ENCODE measurements around the gene AFMID. TPM values are rescaled to one million over a fixed set of nuclear protein-coding genes. Genes with fewer than 3 reads are reported as not detected.
"Not testable (repeated sequence)": the region's sequence is repeated elsewhere in the genome, so short reads cannot be mapped to it uniquely, and the experiment has no call there.

The AFMID gene
- total and polyA plus RNA-seq, 3 donors from 2014 or later, result 36.1 to 82.2 (median 59.4) TPM

GRCh38 chr17:78168242-78168902 is 18.8 kb upstream of the AFMID start, which contains the start of gene SYNGR2:
Gene SYNGR2, plus strand, starts transcription at chr17:78168581. Its CDS starts 36 bp downstream, at chr17:78168617.
- Histone ChIP-seq H3K27ac (peak within 1 kb of the TSS; percentile 77 to 84), H3K9me3 (no peaks in the 10 kb centered on the region), H3K4me1 (peaks cover 24% of the 10 kb centered on the region), H3K36me3 (ENCODE audit: low read depth, missing control alignments) (no peaks in the 10 kb centered on the region), H3K4me3 (peak within 1 kb of the TSS; percentile 74 to 77), H3K27me3 (no peaks in the 10 kb centered on the region)
- peak; percentile 84 for DNase-seq
- no peak for TF ChIP-seq POLR2A (IDR thresholded peaks at IDR 0.05)
- no peak for TF ChIP-seq CTCF (IDR thresholded peaks at IDR 0.05)
- 0% methylated on average over 62 of the region's 84 CpGs; no CpG with 5 or more reads in 1 of the 2 donors for WGBS, 2 donors
- intact Hi-C loops (cut with DNase I; ENCODE audit: low total_unique reads), result no loop called here

- Histone ChIP-seq H3K4me3 (peak overlapping the region; percentile 74 to 77), H3K9me3 (no peaks in the 10 kb centered on the region), H3K36me3 (ENCODE audit: low read depth, missing control alignments) (no peaks in the 10 kb centered on the region), H3K4me1 (peaks cover 32% of the 10 kb centered on the region), H3K27me3 (no peaks in the 10 kb centered on the region), H3K27ac (peak overlapping the region; percentile 77 to 84)
- intact Hi-C loops (cut with DNase I; ENCODE audit: low total_unique reads), result no loop called here
- no peak for TF ChIP-seq CTCF (IDR thresholded peaks at IDR 0.05)
- TF ChIP-seq POLR2A (IDR thresholded peaks at IDR 0.05), result no peak
- 10 to 60% methylated on average over 1 to 28 of the region's 38 CpGs for WGBS, 2 donors
- peak; percentile 82 for DNase-seq
These were observed 18.0 kb upstream of the AFMID start for GRCh38 chr17:78168903-78169793.

DNA sequence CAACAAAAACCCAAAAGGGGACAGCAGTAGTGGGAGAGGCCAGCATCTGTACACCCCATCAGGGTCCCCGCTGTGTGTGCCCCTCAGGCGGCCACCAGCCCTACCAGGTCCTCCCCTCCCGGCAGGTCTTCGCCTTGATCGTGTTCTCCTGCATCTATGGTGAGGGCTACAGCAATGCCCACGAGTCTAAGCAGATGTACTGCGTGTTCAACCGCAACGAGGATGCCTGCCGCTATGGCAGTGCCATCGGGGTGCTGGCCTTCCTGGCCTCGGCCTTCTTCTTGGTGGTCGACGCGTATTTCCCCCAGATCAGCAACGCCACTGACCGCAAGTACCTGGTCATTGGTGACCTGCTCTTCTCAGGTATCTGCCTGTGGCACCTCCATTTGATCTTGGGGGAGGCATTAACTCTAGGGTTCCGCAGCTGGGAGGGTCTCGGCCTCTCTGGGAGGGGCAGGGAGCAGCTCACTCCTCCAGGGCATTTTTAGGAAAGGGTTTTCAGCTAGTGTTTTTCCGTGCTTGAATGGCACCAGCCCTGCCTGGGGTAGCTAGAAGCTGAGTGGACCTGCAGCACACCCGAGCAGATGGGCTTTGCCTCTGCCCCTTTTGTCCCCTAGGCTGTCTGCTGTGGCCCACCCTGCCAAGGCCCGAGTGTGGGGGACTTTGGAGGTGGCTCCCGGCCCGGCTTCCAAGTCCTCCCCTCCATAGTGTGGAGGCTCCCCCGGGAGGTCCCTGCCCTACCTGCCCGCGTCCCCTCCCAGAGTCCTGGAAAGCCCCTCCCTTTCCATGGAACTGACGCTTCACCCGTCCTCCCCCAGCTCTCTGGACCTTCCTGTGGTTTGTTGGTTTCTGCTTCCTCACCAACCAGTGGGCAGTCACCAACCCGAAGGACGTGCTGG is 16.2 kb upstream of the AFMID start:
- Histone ChIP-seq H3K4me1 (peaks cover 49% of the 10 kb centered on the region), H3K4me3 (no peak overlapping the region), H3K27ac (no peak overlapping the region), H3K9me3 (no peaks in the 10 kb centered on the region), H3K36me3 (ENCODE audit: low read depth, missing control alignments) (no peaks in the 10 kb centered on the region), H3K27me3 (no peaks in the 10 kb centered on the region)
- DNase-seq, result no peak
- intact Hi-C loops (cut with DNase I; ENCODE audit: low total_unique reads), result no loop called here
- 88 to 97% methylated on average over 19 to 31 of the region's 31 CpGs for WGBS, 2 donors
- no peak for TF ChIP-seq CTCF (IDR thresholded peaks at IDR 0.05)
- TF ChIP-seq POLR2A (IDR thresholded peaks at IDR 0.05), result no peak

GRCh38 chr17:78171591-78172248 is 15.4 kb upstream of the AFMID start:
- H3K27me3 ChIP-seq; DNase-seq; intact Hi-C loops (cut with DNase I; ENCODE audit: low total_unique reads); H3K9me3 ChIP-seq; H3K36me3 ChIP-seq (ENCODE audit: low read depth, missing control alignments); H3K4me3 ChIP-seq: not testable (repeated sequence)
- 91 to 94% methylated on average over 17 to 19 of the region's 19 CpGs for WGBS, 2 donors
- peak overlapping the region; percentile 69 to 80 for H3K27ac ChIP-seq
- peaks cover 55% of the 10 kb centered on the region for H3K4me1 ChIP-seq
